Fibroblast of skin of right quadriceps (primary cell): Measurements from ENCODE around the gene POLR1C.
"Not testable (repeated sequence)": the region's sequence is repeated elsewhere in the genome, so short reads cannot be mapped to it uniquely, and the experiment has no call there.

Source experiments
- DNase-seq: peaks from one replicate; pipeline ENCODE4 v3.0.0-alpha.2; 2013

The POLR1C gene

GRCh38 chr6:43493833-43494232, 23.1 kb upstream of the POLR1C start:
- no peak for DNase-seq

- no peak for DNase-seq
Measured at GRCh38 chr6:43494321-43494720, 22.6 kb upstream of the POLR1C start.

- no peak for DNase-seq
Measured at GRCh38 chr6:43494766-43495165, 22.1 kb upstream of the POLR1C start.

DNA sequence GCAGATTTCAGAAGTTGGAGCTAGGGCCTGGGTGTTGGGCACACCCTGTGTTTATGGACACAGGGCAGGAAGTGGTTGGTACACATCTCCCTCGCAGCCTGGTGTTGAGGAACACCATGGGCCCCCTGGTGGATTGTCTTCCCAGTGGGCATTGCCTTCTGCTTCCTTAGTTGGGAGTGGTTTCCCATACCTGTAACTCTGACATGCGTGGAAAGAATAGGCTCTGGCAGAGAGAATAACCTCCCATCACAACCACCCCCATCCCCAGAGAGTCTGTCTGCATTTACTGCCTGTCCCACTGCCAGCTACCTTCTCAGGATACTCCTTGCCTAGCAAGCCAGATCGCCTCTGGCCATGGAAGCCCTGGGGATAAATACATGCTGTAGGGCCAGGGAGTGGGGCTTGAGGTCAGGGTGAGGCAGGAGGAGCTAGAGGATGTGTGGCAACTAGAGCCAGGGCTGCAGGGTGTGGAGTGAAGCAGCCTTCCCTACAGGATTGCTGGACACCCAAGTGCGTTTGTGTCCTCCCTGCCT, 21.4 kb upstream of the POLR1C start:
- no peak for DNase-seq

- DNase-seq, result peak; percentile 57
Measured at GRCh38 chr6:43496370-43497128, 20.3 kb upstream of the POLR1C start.

- DNase-seq, result no peak
Measured at GRCh38 chr6:43497129-43497396, 19.8 kb upstream of the POLR1C start.

- no peak for DNase-seq
Measured at GRCh38 chr6:43497689-43498088, 19.2 kb upstream of the POLR1C start.

- not testable (repeated sequence) for DNase-seq
Measured at GRCh38 chr6:43498291-43498690, 18.6 kb upstream of the POLR1C start.

DNA sequence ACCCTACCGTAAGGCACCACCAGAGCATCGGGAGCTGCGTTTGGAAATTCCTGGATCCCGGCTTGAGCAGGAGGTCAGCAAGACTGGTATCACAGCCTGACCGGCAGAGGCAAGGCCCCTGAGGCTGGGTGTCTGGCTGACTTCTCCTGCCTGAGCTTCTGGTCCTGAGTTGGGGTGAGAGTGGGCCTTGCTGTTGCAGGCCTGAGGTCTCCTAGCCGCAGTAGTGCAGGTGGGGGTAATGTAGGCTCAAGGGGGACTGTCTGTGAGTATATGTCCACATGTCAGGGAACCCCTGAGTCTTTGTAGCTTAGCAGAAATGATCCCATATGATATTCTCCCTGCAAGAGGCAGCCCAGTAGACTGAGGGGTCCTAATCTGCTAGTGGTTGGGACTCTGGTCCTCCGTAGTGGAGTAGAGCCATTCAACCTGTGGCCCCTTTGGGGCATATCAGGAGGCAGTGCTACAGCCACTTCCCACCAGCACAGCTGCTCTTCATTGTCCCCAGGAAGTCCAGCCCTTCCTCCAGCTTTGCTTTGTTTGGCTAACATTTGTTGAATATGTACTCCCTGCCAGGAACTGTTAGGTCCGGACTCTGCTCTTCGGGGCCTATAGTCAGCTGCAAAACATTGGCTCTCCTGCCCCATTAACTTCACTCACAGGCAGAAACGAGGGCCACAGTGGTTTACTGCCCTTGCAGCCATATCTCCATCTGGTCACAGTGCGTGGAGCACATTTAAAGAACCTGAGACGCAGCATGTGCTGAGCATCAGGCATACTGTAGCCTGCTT, 17.7 kb upstream of the POLR1C start:
- no peak for DNase-seq

- no peak for DNase-seq
Measured at GRCh38 chr6:43500921-43501320, 16.0 kb upstream of the POLR1C start.

DNA sequence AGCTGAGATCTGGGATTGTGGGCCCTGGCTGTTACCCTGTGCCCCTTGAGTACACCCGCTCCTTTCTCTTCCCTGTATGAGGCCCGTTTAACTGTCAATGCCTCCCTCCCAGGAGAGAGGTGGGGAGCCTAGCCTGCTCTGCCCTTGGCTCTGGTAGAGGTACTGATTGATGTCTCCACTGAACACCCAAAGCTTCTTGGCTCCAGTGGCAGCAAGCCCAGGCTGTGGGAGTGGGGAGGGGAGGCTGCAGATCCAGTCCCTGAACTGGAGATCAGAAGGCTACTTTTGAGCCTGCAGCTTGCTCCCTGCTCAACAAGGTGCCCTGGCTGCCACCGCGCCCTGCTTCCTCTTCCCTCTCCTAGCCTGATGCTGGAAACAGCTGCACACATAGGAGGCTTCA, 14.2 kb upstream of the POLR1C start:
- DNase-seq, result no peak

DNA sequence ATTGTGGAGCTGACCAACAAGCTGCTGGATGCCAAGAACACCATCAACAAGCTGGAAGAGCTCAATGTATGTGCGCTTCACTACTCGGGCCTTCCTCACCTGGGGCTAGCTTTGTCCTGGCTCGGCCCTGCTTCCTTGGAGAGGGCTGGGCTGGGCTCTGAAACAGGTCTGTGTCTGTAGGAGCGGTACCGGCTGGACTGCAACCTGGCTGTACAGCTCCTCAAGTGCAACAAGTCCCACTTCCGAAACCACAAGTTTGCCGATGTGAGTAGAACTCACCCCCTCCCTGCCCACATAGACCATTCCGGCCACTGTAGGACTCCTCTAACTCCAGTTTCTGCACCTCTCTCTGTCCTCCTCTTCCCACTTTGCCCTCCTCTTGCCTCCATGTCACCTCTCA, 13.4 kb upstream of the POLR1C start:
- DNase-seq, result no peak

DNA sequence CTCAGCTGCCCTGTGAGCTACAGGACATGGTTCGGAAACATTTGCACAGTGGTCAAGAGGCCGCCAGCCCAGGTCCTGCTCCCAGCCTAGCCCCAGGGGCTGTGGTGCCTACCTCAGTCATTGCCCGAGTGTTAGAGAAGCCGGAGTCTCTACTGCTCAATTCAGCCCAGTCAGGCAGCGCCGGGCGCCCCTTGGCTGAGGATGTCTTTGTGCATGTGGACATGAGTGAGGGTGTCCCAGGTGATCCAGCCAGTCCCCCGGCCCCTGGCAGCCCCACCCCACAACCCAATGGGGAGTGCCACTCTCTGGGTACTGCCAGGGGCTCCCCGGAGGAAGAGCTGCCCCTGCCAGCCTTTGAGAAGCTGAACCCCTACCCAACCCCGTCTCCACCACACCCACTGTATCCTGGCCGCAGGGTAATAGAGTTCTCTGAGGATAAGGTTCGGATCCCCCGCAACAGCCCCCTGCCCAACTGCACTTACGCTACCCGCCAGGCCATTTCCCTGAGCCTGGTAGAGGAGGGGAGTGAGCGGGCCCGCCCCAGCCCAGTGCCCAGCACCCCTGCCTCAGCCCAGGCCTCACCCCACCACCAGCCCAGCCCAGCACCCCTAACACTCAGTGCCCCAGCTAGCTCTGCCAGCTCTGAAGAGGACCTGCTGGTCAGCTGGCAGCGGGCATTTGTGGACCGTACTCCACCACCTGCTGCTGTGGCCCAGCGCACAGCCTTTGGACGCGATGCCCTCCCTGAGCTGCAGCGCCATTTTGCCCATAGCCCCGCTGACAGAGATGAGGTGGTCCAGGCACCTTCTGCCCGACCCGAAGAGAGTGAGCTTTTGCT, 11.9 kb upstream of the POLR1C start:
- no peak for DNase-seq

- no peak for DNase-seq
Measured at GRCh38 chr6:43505718-43506117, 11.2 kb upstream of the POLR1C start.

DNA sequence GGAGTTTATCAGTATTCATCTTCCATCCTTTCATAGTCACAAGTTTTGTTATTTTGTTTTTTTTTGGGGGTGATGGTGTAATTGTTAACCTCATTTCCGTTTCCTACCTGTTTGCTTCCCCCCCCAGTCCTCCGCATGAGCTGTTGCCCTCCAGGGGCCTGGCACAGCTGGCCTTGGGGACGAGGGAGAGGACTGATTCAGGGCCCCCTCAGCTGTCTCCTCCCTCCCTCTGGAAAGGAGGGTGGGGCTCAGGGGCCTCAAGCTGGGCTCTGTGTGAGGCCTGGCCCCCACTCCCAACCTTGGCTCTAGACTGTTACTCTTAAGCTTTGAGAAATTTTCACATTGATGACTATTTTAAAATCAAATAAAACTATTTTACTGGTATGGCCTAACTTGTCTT, 10.7 kb upstream of the POLR1C start:
- no peak for DNase-seq

- DNase-seq, result peak; percentile 71
Measured at GRCh38 chr6:43506667-43507471, 10.0 kb upstream of the POLR1C start.

DNA sequence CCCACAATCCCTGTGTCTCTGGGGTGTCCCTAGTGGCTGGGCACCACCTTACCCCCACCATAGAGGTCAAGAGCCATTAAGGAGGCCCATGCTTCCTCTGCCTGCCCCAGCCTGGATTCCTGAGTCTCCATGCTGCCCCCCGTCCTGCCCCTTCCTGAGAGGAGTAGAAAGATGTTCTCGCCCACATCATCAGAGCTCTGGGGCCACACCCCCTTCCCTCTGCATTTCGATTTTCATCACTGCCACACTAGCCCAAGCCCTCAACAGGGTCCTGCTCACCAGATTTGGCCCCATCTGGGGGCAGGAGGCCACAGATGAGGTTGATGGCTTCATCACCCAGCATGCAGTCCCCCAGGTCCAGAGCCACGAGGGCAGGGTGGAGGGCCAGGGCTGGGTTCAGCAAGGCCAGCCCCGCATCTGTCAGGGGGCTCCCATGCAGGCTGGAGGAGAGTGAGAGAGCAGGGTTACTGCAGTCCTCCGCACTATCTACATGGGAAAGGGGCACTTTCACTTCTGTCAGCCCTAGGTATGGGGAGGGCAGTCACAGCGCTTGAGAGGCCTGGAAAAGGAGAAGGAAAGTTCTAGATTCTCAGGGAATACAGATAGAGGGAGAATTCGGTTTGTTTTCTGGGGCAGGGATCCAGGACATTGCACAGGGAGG, 8.3 kb upstream of the POLR1C start:
- no peak for DNase-seq

DNA sequence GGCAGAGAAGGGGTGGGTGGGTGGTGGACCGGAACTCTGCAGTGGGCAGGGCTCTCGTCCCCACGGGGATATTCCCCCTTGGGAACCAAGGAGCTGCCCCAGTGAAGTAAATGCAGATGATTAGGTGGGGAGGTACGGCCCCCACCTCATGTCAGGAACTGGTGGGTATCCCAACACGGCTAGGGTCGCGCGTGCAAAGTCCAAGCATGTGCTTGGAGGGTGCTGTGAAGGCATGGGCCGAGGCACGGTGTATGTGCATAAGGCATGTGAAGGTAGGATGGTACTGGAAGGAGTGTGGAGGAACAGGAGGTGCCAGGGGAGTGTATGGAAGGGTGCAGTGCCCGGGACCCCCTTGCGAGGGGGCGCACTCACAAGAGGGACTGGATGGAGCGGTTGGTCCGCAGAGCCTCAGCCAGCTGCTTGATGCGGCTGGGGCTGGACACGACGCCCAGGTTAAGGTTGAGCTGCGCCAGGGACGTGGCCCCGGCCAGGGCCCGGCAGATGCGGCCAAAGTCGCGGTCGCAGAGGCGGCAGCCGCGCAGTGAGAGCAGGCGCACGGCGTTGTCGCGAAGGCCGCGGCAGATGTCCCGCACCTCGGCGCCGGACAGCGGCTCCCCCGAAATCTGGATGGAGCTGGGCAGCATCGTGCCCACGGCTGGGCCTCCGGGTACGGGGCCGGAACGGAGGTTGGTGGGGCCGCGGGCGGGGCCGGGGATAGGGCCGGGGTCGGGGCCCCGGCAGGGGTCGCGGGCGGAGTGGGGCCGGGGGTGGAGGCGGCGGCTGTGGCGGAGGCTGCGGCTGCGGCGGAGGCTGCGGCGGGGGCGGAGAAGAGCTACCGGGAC, 7.5 kb upstream of the POLR1C start:
- DNase-seq, result no peak

DNA sequence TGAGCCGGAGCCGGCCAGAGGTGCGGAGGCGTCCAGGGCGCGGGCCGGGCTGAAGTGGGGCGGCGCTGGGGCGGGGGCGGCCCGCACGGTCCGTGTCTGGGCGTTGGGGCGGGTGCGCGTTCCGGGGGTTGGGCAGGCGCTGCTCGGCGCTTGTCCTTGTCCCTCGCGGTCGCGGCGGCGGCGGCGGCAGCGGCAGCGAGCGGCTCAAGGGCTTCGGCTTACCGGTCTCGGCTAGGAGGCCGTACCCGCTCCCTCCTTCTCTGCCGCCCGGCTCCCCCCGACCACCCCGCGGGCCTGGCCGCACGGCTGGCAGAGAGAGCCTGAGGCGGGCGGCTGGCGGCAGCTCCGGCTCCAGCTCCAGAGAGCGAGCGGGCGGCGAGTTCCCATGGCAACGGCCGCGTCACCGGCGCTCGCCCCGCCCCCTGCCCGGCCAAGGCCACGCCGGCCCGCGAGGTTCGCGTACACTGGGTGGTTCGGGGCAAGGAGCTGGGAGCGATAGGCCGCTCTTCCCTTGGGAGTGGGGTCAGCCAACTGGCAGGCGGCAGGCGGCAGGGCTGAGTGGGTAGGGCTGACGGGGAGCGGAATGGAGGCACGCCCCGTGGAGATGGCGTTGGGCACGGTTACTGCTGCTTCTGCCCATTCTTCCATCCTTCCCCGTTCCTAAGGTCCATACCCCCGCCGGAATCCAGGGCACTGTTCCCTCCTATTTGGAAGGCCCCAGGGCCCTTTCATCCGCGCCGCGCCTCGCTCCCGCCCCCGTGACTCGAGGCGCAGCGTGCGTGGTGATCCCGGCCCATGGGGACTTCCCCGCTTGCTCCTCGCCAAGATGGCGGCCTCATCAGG, 6.7 kb upstream of the POLR1C start, which contains the start of gene LRRC73:
Gene LRRC73 (minus strand): TSS at position 363 of the 843 bp plus-strand sequence. CDS start 561 bp downstream, outside the sequence.
- DNase-seq, result peak; percentile 70

DNA sequence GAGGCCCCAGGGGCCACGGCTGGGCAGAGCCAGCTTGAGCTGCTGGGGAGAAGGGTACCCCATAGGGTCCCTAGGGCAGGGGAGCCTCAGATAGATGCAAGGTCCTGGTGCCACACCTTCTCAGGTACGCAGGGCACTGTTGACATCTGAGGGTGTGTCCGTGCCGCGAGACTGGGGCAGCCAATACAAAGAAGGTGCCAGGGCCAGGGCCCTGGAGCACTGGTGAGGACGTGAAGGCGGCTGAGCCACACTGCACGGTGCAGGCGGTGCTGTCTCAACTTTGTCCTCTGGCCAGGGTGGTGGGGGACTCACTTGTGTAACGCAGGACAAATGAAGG, 6.1 kb upstream of the POLR1C start:
- no peak for DNase-seq
